Epithelial cell of esophagus (primary cell): Measurements from ENCODE around the gene OPRPN.

Experiments
- DNase-seq: peaks from one replicate; pipeline ENCODE4 v3.0.0; 2010; ENCODE audit warnings: low read depth
- H3K4me3 ChIP-seq: 2 replicates; pipeline ENCODE4 v1.5.1; 2011; ENCODE audit warnings: mild to moderate bottlenecking, low read length, control low read depth
- TF ChIP-seq, protein P1 (sequence below): IDR thresholded peaks from 2 replicates; pipeline ENCODE4 v1.5.1; 2011; ENCODE audit warnings: low read depth, mild to moderate bottlenecking, low read length, control low read depth, inconsistent platforms; ENCODE audit not compliant: insufficient read depth; ENCODE audit errors: missing control alignments

Gene OPRPN

DNA sequence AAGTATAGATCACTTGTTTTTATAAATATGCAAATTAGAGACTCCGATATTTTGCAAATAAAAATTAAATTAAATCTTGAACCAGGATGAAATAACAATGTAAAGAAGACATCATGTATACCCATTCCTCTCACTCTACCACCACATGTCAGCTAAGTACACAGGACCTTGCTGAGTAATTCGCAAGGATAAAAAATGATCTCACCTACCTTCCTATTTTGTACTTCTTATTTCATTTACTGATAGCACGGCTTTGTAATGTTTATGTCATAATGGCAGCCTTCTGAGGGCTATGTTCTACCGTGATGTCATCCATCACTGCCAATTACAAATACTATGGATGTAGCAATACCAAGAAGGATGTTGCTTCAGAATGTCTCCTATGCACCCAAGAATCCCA is 25.8 kb upstream of the OPRPN start:
- DNase-seq = peak; percentile 5
- H3K4me3 ChIP-seq = no peak overlapping the region
- TF ChIP-seq, protein P1, sequence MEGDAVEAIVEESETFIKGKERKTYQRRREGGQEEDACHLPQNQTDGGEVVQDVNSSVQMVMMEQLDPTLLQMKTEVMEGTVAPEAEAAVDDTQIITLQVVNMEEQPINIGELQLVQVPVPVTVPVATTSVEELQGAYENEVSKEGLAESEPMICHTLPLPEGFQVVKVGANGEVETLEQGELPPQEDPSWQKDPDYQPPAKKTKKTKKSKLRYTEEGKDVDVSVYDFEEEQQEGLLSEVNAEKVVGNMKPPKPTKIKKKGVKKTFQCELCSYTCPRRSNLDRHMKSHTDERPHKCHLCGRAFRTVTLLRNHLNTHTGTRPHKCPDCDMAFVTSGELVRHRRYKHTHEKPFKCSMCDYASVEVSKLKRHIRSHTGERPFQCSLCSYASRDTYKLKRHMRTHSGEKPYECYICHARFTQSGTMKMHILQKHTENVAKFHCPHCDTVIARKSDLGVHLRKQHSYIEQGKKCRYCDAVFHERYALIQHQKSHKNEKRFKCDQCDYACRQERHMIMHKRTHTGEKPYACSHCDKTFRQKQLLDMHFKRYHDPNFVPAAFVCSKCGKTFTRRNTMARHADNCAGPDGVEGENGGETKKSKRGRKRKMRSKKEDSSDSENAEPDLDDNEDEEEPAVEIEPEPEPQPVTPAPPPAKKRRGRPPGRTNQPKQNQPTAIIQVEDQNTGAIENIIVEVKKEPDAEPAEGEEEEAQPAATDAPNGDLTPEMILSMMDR = no peak

DNA sequence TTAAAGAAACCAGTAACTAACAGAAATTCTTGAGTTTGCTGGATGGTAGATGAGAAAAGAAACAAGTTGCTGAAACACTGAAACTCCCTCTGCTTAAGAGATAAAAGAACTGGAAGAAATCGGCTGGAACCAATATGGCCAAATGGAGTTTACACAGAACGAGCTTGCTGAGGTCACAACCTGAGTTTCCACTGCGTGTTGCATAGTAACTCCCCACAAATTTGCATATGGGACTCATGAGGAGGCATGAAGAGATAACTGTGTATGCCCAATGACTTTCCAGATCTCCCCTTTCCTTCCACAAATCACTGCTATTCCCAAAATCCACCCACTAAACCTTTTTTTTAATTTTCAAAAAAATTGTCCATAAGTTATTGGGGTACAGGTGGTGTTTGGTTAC is 25.0 kb upstream of the OPRPN start:
- H3K4me3 ChIP-seq = no peak overlapping the region
- no peak for DNase-seq
- TF ChIP-seq, protein P1 = no peak

DNA sequence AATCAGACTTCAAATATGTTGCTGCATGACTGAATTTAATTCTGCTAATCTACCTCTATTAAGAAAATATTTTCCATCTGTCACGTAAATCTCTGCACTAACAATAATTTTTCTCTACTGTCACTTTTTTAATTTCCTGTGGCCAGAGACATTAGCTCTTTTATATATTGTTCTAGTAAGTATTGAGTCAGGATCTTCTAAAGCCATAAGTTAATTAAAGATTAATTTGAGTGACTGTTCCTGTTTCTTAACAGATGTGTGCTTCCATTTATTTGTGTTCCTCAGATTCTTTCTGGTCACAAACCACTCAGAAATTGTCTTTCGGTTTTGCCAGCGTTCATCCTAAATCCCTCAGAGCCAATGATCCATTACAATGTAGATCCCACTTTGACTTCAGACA is 17.2 kb upstream of the OPRPN start:
- TF ChIP-seq, protein P1 = no peak
- H3K4me3 ChIP-seq = no peak overlapping the region
- no peak for DNase-seq

DNA sequence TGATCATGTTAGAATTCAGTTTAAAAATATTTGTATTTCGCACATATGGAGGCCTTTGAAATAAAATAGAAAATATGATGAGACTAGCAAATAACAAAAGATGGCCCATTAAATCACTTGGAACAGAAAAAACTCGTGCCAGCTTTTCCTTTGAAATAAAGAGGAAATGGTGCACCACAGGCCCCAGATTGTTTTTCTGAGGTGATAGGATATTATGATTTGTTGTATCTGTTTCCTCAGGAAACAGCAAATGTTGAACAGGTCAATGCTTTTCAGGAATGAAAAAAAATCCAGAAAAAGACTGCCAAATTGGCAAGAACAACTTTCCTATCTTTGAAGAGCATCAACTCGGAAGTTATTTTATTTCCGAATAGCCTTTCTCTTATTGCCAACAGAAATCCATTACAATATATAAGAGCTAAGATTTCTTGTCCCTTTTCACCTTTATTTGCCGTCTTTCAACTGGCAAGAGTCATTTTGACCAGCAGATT is 15.0 kb upstream of the OPRPN start, which contains the start of gene SMR3B:
Gene SMR3B, plus strand, starts transcription at position 441 of the 491 bp plus-strand sequence. CDS start 1,380 bp downstream, outside the sequence.
- TF ChIP-seq, protein P1 = no peak
- H3K4me3 ChIP-seq = no peak within 1 kb of the TSS
- DNase-seq = no peak

DNA sequence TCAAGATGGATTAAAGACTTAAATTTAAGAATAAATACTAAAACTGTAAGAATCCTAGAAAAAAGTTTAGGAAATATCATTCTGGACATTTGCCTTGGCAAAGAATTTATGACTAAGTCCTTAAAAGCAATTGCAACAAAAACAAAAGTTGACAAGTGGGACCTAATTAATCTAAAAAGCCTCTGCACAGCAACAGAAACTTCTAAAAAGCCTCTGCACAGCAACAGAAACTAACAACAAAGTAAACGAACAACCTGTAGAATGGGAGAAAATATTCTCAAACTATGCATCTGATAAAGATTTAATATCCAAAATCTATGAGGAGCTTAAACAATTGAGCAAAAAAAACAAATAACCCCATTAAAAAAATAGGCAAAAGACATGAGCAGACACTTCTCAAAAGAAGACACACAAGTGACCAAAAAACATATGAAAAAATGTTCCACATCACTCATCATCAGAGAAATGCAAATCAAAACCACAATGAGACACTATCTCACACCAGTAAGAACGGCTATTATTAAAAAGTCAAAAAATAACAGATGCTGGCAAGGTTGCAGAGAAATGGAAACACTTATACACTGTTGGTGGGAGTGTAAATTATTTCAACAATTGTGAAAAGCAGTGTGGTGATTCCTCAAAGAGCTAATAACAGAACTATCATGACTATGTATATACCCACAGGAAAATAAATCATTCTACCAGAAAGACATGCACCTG is 5.5 kb upstream of the OPRPN start:
- no peak overlapping the region for H3K4me3 ChIP-seq
- no peak for DNase-seq
- TF ChIP-seq, protein P1 = no peak

DNA sequence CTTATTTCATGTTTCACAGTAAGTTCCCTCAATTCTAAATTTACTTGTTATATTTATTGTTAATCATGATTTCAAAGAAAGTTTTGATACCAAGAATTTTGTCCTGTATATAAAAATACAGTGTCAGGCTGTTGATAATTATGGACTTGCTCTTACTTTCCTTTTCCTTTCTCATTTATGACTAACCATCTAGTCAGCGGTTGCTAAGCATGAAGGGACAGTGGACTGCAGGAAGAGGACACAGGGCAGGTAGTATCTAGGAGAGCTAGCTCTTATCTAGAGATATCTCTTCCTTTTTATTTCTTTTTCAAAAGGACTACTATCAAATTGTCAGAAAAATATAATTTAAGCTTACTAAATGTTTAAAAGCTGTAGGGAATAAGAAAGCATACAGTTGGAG is 1.6 kb downstream of the OPRPN start:
- TF ChIP-seq, protein P1 = no peak
- DNase-seq = peak; percentile 54

DNA sequence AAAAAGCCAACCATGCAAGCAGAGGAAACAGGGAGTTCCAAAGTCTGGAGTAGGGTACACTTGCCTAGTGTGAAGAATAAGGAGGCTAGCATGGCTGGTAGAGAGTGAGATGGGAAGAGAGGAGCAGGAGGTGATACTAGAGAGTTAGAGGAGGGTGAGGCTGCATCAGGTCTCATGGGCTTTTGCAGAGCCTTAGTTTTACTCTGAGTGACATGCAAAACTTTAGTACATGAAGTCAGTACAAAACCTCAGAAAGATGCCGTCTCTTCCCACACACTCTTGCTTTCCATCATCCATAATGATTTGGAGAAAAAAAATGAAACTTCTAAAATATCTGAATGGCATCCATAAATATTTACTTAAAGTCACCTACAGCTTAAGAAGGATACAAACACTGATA is 5.0 kb downstream of the OPRPN start:
- TF ChIP-seq, protein P1 = no peak
- H3K4me3 ChIP-seq = no peak overlapping the region
- DNase-seq = no peak

More for the DNA sequence above, 1.6 kb downstream of the OPRPN start:
- H3K4me3 ChIP-seq = no peak overlapping the region
